Ascending aorta (tissue), 2 donors: ENCODE measurements around the gene EEIG2. TPM values are rescaled to one million over a fixed set of nuclear protein-coding genes. Genes with fewer than 3 reads are reported as not detected.
"Not testable (repeated sequence)": the region's sequence is repeated elsewhere in the genome, so short reads cannot be mapped to it uniquely, and the experiment has no call there.

ENCODE experiments used
- DNase-seq, 2 donors: peaks; one replicate each; pipeline ENCODE4 v3.0.0-alpha.2; 2019; ENCODE audit warnings: low spot score in 2 of 2
- H3K27ac ChIP-seq, 2 donors: fragments of 200-600 bp; sonication (generic); one replicate each; pipeline ENCODE4 v1.5.1; 2016 to 2017; ENCODE audit warnings: mild to moderate bottlenecking in 1 of 2
- H3K27me3 ChIP-seq: fragments of 200-600 bp; sonication (generic); one replicate; pipeline ENCODE4 v1.5.1; 2017
- H3K36me3 ChIP-seq, 2 donors: fragments of 200-600 bp; sonication (generic); one replicate each; pipeline ENCODE4 v1.5.1; 2016
- H3K4me1 ChIP-seq, 2 donors: fragments of 200-600 bp; sonication (generic); one replicate each; pipeline ENCODE4 v1.5.1; 2016 to 2017; ENCODE audit warnings: mild to moderate bottlenecking in 1 of 2
- H3K4me3 ChIP-seq, 2 donors: fragments of 200-600 bp; sonication (generic); one replicate each; pipeline ENCODE4 v1.5.1; 2016 to 2017; ENCODE audit warnings: mild to moderate bottlenecking in 1 of 2
- H3K9me3 ChIP-seq, 2 donors: fragments of 200-600 bp; sonication (generic); one replicate each; pipeline ENCODE4 v1.5.1; 2016
- CTCF ChIP-seq, 3 experiments: fragments of 200-600 bp in 2 of 3; fragments of 450-650 bp in 1 of 3; sonication (generic) in 2 of 3; IDR thresholded peaks; one replicate each; pipeline ENCODE4 v1.5.1; 2016 to 2019; ENCODE audit warnings: antibody characterized with exemption in 3 of 3, mild to moderate bottlenecking in 1 of 3, moderate library complexity in 1 of 3
- intact Hi-C: fragments of 100-400 bp; cut with DNase I; formaldehyde crosslinking; loops from one replicate; pipeline ENCODE4 v1.15.1; 2023
- total RNA-seq: library from RNA; depleted of rRNA; stranded (reverse); fragments of >200 nt; gene quantifications from one replicate; pipeline ENCODE4 v1.1.0, GENCODE V29; 2016

EEIG2 gene
- total RNA-seq, 1 donor from 2014 or later: 9.6 TPM

- TF ChIP-seq CTCF (IDR thresholded peaks at IDR 0.05): no peak
- Histone ChIP-seq H3K4me3 (no peak overlapping the region), H3K27me3 (no peaks in the 10 kb centered on the region), H3K27ac (no peak overlapping the region), H3K4me1 (peaks cover 0 to 9% of the 10 kb centered on the region in 2 donors), H3K36me3 (no peaks in the 10 kb centered on the region), H3K9me3 (no peaks in the 10 kb centered on the region)
- intact Hi-C loops: no loop called here
- no peak for DNase-seq
These were observed 27.2 kb upstream of the EEIG2 start for GRCh38 chr1:108532730-108533129.

DNA sequence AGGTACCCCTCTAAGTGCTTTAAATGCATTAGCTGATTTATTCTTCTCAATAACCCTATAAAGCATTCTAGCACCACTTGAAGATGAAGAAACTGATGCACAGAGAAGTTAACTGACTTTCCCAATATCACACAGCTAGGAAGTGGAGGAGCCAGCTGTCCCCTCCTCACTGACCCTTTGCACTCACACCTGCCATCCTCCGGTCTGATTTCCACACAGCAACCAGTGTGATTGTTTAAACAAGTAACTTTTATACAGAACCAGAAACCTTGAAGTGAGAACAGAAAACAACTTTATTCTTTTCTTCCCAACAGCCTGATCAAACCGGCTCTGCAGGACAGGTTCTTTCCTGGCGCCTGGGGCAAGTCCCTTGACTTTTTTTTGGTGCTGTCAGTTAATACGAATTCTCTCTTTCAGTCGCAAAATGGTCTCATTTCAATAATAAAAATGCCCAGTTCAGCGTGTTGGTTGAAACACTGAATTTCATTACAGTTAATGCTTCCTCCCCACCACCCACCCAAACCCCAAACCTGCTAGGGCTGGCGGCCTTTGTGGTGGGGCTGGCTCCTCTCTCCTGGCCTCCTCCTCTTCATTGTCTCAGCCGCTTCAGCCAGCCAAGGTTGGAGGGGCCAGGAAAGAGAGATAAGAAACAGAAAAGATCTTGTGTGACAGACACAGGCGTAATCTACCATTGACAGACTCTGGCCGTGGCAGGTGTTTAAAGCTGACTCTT lies 26.4 kb upstream of the EEIG2 start:
- TF ChIP-seq CTCF (IDR thresholded peaks at IDR 0.05): no peak
- H3K36me3 ChIP-seq: no peaks in the 10 kb centered on the region

GRCh38 chr1:108534759-108535158 lies 25.1 kb upstream of the EEIG2 start:
- Histone ChIP-seq H3K36me3 (no peaks in the 10 kb centered on the region), H3K9me3 (no peaks in the 10 kb centered on the region), H3K27me3 (no peaks in the 10 kb centered on the region), H3K4me3 (no peak overlapping the region), H3K4me1 (peaks cover 0 to 9% of the 10 kb centered on the region in 2 donors), H3K27ac (no peak overlapping the region)
- DNase-seq: no peak
- intact Hi-C loops: no loop called here
- TF ChIP-seq CTCF (IDR thresholded peaks at IDR 0.05): no peak

More for the DNA sequence above, 26.4 kb upstream of the EEIG2 start:
- Histone ChIP-seq H3K27me3 (no peaks in the 10 kb centered on the region), H3K27ac (no peak overlapping the region), H3K4me3 (no peak overlapping the region), H3K9me3 (no peaks in the 10 kb centered on the region), H3K4me1 (peaks cover 0 to 9% of the 10 kb centered on the region in 2 donors)
- DNase-seq: no peak
- intact Hi-C loops: no loop called here

GRCh38 chr1:108535315-108535897 lies 24.5 kb upstream of the EEIG2 start:
- H3K4me1 ChIP-seq, intact Hi-C loops, DNase-seq, H3K27ac ChIP-seq, H3K36me3 ChIP-seq, H3K27me3 ChIP-seq, H3K4me3 ChIP-seq, H3K9me3 ChIP-seq: not testable (repeated sequence)

- intact Hi-C loops: not testable (repeated sequence)
These were observed 23.9 kb upstream of the EEIG2 start for GRCh38 chr1:108536021-108536420.

GRCh38 chr1:108536791-108537190 lies 23.1 kb upstream of the EEIG2 start:
- DNase-seq, H3K27ac ChIP-seq, H3K36me3 ChIP-seq, H3K4me1 ChIP-seq, H3K27me3 ChIP-seq, H3K4me3 ChIP-seq, intact Hi-C loops, H3K9me3 ChIP-seq: not testable (repeated sequence)

More at GRCh38 chr1:108536021-108536420, 23.9 kb upstream of the EEIG2 start:
- not testable (repeated sequence) for DNase-seq, H3K4me3 ChIP-seq, H3K4me1 ChIP-seq, H3K9me3 ChIP-seq, H3K27ac ChIP-seq, H3K36me3 ChIP-seq, H3K27me3 ChIP-seq

DNA sequence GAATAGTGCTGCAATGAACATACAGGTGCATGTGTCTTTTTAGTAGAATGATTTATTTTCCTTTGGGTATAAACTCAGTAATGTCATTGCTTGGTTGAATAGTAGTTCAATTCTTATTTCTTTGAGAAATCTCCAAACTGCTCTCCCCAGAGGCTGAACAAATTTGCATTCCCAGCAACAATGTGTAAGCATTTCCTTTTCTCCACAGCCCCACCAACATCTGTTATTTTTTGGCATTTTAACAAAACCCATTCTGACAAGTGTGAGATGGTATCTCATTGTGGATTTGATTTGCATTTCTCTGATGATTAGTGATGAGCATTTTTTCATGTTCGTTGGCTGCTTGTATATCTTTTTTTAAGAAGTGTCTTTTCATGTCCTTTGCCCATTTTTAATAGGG lies 21.9 kb upstream of the EEIG2 start:
- TF ChIP-seq CTCF (IDR thresholded peaks at IDR 0.05): no peak
- DNase-seq: no peak
- Histone ChIP-seq H3K4me3 (no peak overlapping the region), H3K27ac (no peak overlapping the region), H3K27me3 (no peaks in the 10 kb centered on the region), H3K36me3 (no peaks in the 10 kb centered on the region), H3K9me3 (no peaks in the 10 kb centered on the region), H3K4me1 (no peaks in the 10 kb centered on the region)
- intact Hi-C loops: no loop called here
